NCI-H1092 treated with DMSO at 0.1 percent for 48 hours (cell line): ENCODE results near the gene PCK1.

Experiments
- DNase-seq: peaks from one replicate; lab custom pipeline; 2025; lab: John Stamatoyannopoulos, UW

Gene PCK1

DNA sequence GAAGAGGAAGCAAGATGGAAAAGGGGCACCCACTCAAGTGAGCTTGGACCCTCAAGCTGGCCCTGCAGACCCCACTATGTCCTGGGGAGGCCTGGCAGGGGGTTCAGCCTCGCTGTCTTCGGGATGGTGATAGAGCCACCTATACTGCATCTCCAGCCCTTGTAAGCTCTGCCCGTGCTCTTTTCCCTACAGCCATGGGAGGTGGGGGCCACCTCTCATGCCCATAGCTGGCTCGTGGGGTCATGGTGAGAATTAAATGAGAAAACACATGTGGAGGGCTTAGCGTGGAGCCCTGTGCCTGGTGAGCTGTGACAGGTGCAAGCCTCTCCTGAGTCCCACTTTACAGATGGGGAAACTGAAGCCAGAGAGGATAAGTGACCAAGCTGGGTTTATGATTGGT is 27.7 kb downstream of the PCK1 start:
- no peak for DNase-seq

DNA sequence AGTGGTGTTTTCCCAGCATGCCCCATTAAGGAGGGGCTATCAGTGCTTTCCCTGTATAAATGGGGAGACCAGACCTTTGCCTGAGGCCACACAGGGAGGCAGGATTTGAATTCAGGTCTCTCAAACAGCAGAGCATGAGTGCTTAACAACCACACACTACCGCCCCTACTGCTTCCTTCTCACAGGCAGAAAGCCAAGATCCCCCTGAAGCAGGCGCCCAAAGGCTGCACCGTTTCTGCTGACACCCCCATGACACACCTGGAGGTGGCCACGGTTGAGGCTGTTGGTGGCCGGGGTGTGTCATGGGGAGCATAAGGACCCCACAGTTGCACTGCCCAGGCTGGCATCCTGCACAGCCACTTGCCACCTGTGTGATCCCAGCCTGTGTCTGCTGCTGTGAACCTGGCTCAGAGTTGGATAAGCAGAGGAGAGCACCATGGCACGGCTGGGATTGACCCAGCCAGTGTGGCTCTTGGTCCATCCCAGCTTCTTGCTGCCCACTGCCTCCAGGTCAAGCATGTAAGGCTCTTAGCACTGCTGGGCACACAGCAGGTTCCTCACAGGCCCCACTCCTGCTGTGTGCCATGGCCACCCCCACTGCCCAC is 28.3 kb downstream of the PCK1 start:
- DNase-seq: no peak

DNA sequence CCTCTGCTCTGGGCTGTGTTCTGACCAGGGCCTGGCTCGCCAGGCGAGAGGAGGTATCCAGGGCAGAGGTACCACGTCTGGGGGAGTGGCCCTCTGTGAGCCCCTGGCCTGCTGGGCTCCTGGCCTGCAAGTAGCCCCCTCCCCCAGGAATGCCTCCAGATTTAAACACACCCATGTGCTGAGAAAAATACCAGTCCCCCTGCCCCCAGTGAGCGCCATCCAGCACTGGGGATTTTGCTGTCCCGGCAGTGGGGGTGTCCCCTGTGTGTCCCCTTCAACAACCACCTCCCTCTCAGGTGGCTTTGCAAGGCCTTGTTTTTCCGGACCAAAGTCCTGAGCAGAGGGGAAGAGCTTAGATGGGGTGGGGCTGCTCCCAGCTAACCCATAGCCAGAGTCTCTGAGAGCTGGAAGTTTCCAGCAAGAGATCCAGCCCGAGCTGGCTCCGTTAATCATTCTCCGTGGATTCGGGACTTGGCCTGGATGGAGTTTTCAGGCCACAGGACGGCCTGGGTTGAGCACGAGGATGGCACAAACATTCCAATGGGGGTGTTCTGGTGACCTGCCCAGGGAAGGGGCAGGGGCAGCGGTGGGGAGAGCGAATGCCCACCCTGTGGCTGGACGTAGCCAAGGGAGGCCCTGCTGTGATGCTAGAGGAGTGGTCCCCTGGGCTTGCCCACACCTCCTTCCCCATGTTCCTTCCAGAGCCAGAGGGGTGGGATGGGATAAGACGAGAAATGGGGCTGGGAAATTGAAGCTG is 29.0 kb downstream of the PCK1 start:
- no peak for DNase-seq

DNA sequence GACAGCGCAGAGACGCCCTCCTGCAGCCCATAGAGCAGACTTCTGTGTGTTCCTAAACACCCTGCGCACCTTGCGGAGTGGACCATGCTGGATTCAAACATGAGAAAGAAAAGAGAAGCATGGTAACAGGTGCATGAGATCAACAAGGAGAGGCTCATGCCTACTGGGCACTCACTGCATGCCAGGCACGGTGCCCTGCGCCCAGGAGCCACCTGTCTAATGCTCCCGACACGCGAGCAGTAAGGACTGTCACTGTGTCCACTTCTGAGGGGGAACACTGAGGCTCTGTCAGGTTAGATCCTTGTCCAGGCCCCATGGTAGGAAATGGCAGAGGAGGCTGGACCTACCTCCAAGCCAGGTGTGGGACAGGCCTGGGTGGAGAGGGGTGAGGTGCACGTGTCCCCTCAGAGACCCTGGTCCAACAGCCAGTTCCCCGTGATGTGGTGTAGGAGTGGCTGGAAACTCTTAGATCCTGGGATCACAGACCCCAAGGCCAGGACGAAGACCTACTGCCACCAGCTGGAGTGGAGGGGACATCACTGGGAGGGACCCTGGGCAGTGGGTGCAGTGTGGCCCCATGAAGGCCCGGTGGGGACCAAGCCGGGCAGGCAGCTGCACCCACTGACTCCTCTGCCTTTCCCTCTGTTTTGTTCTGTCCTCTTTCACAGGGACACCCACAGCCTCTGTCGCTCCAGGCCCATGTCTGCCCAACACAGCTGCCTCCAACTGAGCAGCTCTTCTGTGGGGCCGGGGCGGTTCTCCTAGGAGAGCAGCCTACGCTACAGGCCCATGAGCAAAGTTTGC is 29.8 kb downstream of the PCK1 start:
- no peak for DNase-seq

DNA sequence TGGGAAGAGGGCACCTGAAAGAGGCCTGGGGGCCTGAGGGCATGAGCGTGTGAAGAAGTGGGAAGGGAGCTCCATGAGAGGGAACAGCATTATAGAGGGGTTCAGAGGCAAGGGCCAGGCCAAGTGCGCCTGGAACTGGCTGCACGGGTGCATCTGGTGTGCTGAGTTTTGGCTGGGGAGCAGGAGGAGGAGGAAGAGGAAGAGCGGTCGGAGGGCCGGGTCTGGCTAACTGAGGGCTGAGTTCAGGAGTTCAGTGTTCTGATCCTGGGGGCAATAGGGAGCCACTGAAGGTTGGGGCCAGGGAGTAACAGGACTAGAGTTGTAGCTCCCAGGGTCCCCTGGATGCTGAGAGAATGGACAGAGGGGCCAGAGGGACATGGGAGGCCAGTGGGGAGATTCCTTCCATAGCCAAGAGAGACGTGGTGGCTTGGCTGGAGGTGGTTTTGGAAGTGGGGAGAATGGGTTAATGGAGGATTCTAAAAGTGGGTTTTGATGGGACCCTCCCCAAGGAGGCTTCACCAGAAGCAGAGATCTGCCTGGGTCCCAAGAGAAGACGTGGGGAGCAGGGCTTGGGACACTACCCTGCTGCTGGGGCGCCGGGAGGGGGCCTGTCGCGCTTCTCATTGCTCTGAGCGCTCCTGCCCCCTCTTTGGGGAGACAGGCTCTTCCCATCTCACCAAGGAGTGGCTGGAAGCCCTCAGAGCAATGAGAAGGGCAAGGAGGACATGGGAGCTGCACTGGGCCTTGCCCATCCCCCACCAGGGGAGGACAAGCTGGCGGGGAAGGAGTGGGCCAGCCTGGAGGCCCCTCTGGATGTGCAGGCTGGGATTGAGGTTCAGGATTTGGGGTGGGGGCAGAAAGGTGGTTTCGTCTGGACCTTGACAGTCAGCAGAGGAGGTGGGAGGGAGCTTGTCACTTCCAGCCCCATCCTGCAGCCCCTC is 30.6 kb downstream of the PCK1 start:
- DNase-seq: no peak

DNA sequence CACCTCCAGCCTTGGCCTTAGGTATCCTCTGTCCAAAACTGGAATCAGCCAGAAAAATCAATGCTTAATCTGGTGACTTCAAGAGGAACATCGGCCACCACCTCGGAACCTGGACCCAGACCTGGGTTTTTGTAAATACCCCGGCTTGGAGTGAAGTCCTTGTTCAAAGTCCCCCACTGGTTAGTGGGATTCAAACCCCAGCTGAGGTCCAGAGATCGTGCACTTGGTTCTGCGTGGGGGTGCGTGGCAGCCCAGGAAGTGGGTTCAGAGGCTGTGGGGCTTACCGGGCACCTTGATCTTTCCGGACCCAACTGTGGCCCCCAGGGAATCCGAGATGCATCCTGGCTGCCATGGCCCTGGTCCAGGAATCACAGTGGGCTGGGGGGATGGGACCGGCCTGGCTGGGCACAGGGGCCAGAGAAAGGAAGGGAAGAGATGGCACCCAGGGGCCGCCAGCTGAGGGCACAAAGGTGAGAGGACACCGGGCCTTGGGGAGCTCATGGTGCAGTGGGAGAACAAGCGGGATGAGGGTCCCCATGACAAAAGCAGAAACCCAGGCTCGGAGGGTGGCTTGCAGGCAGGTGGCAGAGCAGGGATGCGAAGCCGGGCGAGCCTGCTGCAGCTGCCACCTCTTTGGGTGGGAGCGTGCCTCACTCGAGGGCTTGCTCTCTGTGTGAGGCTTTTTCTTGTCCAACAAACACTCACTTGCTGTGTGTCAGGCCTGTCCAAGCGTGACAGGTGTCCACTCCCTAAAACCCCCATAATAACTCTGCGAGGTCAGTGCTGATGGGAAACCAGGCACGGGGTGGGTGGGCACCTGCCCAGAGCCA is 31.6 kb downstream of the PCK1 start:
- peak; percentile 37 for DNase-seq

DNA sequence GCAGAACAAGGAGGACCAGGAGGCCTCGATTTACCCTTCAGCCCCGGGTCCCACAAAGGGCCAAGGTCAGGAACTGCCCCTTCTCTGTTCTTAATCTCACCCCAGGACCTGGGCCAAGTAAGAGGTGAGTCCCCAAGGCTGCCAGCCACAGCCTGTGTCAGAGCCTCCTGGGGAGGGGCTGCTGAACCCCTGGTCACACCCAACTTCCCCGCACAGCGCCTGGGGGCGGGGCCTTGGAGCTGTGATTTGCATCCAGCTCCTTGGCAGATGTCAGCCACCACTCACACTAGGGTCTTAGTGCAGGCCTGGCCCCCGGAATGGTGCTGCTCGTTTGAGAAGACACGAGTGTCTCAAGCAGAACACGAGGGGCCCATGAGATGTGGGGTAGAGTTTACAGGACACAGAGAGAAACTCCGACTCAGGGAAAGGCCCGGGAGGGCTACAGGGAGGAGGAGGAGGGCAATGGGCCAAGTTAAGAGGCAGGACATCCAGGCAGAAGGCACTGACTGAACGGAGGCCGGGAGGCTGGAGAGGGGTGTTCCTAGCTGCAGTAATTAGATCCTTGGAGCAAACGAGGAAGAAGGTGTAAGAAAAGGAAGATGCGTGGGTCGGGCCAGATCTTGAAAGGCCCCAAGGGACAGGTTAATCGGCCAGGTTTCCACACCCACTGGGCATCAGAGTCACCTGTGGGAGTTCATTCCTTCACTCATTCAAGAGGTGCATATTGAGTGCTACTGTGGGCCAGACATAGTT is 32.4 kb downstream of the PCK1 start:
- no peak for DNase-seq

DNA sequence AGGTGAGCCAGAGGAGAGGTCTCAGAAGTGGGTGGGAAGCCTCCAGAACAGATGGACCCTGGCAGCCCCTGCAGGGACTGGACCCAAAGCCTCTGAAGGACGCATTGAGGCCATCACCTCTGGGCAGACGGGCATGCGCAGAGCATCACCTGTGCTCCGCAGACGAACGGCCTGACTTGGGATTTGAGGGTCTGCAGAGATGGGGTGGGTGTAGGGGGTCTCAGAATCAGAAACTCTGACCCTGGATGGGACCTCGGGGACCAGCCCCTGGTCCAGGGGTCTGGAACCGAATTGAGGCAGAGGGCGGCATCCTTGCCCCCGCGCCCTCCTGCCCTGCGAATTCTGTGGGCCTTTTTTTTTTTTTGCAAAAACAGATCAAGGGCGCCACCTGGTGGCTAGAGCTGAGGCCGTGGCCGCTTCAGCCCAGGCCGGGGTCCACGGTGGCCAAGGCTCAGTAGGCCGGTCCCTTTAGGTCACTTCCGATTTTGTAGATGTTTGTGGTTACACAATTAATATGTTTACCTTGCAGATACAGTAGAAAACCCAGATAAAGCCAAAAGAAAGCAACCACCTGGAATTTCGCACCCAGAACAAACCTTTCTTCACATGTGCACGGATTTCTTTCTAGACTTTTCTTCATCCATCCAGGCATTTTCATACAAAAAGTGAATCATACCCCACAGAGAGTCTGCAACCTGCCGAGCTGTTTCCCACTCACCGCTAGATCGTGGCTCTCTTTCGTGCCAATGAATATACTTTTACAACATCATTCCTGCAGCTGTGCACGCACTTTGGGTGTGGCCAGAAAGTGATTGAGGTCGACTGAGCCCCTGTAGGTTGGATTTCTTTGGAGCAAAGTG is 33.4 kb downstream of the PCK1 start:
- DNase-seq: peak; percentile 21

DNA sequence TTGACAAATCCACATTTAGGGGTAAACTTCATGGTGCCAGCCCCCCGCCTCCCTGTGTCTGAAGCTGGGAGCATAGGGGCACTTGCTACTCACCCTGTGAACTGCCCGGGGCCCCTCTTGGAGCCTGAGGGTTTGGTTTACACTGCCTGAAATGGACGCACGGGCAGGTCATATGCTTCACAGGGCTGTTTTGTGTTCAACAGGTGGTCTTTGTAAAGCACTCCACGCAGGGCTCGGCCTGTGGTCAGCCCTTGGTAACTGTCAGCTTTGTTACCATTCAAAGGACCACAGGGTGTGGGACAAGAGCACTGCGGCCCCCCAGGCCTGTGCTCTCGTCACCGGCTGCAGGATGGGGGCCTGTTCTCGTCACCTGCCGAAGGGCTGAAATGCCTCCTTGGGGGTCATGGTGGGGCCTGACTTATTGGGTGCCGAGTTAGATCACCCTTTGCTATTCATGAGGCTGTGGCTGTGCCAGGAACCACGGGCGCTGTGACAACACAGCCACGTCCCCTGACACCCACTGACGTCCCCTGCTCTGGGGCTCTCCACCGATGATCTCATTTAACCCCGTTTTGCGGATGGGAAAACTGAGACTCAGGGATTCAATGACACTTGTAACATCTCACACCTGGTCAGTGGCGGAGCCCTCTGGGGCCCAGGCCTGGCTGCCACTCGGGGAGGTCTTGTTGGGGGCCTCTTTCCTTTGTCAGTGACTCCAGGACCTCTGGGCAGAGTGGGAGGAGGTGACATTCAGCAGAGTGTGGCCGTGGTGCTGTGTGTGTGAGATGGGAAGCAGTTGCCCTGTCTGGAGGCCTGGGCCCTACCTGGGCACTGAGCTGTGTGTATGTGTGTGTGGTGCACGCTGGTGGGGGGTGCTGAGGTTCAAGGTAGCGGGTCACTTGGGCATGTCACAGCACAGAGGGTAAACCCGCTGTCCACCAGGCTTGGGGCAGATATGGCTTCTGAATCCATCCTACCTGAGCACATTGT is 34.4 kb downstream of the PCK1 start:
- no peak for DNase-seq

DNA sequence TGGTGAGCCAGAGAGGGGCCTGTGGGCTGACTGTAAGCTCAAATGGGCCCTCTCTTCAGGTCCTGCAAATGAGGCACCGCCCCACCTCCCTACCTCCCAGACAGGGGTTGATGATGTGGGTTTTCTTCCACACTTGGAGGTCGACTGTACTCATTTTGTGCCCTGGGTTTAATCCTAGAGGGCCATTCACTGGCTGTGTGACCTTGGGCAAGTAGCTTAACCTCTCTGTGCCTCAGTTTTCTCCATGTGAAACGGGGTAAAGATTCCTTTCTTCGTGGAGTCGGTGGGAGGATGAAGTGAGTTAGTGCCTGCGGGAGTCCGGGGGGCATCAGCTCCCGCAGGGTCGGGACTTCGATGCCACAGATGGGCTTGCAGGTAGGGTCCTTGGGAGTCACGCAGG is 35.4 kb downstream of the PCK1 start:
- DNase-seq: no peak

DNA sequence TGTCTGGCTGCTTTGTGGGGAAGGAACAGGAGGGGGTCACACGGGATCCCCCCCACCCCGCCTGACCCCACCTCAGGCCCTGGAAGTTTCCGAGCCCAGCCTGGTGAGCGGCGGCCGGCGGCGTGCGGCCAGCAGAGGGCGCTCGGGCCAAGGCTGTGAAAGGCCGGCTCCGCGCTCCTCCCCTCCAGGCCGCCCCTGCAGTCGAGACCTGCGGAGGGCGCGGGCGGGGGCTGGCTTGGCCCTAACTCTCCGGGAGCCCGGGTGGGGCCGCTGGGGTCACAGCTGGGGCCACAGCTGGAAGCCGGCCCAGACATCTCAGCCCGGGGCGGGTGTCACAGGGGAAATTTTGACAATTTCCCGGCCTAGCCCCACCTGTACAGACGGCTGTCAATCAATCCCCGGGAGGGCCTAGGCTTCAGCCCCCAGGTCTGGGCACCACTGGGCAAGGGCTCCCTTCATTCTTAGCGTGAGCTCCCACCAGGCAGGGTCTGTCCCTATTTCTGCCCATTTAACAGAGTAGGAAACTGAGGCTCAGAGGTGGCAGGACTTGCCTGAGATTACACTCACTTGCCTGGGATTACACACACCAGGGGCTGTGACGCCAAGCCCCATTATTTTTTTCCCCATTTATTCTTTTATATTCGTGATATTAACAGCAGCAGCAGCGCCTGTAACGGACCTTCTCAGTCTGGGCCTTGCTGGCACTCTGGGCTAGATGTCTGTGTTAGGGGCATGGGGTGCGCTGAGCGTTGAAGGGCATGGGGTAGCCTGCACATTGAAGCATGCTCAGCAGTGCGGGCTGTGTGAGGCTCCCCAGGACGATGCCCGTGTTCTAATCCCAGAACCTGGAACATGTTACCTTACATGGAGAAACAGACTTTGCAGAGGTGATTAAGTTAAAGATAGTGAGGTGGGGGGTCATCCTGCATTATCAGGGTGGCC is 36.4 kb downstream of the PCK1 start:
- peak; percentile 29 for DNase-seq

DNA sequence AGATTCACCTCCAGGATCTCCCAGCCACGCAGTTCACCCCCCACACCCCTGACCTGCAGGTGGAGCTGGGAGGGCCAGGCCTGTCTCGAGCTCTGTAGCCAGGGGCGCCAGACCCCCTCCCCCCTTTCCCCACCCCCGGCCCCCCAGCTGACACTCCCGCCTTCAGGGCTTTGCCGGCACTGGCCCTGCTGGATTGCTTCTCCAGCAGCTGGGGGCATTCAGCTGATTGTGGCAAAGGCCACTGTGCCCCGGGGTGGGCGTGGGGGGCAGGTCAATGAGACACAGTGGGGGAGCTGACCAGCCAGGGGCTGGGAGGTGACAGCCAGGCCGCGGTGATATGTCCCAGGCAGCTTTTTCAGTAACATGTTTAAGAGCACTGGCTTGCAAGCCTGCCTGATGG is 37.1 kb downstream of the PCK1 start:
- DNase-seq: no peak

DNA sequence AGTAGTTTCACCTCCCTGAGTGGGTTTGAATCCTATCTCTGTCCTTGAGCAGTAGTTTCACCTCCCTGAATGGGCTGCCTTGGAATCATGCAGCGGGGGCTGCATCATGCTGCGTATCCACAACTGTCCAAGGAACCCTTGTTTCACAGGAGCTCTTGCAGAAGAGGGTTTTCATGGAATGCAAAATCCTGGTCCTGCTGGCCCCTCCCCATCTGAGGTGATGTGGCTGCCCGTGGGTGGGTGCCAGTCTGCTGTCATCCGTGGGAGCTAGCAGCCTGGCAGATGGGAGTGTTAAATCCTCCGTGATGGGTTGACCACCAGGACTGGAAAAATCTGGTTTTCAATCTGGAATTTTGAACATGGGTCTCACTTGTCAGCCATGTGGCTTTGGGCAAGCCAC is 37.6 kb downstream of the PCK1 start:
- DNase-seq: no peak

DNA sequence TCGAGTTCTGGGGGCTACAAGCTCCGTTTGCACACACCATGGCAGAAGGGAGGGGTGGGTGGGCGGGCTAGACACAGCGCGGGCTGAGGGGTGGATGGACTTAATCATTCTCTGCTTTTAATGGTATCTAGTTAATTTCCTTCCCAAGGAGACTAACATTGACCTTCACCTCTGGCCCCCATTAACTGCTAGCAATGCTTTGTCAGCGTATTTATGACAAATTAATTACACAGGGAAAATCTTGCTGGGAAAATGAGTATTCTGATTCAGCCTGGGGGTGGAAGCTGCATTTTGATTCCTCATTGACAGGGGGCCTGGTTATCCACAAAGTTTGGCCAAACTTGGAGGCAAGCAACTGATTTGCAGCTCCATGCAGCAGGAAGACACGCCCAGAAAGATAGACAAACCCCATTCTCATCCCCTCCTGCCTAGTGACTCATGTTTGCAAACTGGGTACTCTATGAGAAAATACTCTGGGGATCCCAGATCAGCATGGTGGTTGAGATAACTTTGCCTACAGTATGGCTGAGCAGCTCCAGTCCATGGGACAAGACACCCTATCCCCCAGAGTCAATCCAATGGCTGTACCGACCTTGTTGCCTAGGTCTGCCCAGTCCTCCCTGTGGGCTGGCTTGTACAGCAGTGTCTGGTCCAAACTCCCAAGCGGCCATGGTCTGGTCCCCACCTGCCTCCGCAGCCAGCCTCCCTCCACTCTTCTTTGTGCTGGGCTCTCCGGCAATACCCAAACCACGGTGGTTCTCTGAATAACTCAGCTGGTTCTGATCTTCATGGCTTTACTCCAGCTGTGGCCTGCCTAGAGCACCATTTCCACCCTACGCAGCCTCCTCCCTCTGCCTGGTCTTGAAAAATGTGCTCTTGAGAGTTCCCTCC is 39.7 kb downstream of the PCK1 start:
- DNase-seq: no peak

DNA sequence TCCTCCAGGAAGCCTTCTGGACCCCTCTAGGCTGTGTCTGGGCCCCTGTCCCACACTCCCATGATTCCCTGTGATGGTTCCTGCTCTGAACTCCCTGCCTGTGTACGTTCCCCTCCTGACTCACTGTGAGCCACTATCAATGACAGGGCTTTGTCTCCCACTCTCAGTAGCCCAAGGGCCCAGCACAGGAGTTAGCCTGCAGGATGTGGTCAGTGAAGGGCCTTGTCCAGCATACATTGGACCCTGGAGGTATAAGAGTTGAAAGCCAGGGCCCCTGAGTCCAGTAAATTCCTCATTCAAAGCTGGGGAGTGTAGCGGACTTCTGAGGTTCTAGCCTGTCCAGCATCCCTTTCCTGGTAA is 40.3 kb downstream of the PCK1 start:
- no peak for DNase-seq

DNA sequence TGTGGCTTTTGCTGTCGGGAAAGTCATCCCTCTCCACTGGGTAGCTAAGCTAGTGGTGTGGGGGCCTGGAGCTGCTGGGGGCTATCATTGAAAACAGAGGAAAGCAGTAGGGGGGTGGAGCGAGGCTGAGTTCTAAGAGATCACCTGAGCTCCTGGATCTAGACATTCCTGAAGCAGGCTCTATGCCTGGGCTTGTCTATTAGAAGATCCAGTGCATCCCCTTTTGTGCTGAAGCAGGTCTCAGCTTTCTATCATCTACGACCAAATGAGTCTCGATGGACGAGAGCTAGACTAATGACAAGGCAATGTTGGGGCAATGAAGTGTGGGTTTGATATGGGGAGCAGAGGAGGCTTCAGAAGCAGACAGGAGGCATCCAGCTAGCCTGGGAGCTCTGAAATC is 40.8 kb downstream of the PCK1 start:
- no peak for DNase-seq
